AG08395 (cell line): Measurements from ENCODE around the gene SLC22A7.

ENCODE experiments used
- DNase-seq: peaks from one replicate; pipeline ENCODE4 v3.0.0; 2012; ENCODE audit warnings: mixed read lengths, low spot score

The SLC22A7 gene

DNA sequence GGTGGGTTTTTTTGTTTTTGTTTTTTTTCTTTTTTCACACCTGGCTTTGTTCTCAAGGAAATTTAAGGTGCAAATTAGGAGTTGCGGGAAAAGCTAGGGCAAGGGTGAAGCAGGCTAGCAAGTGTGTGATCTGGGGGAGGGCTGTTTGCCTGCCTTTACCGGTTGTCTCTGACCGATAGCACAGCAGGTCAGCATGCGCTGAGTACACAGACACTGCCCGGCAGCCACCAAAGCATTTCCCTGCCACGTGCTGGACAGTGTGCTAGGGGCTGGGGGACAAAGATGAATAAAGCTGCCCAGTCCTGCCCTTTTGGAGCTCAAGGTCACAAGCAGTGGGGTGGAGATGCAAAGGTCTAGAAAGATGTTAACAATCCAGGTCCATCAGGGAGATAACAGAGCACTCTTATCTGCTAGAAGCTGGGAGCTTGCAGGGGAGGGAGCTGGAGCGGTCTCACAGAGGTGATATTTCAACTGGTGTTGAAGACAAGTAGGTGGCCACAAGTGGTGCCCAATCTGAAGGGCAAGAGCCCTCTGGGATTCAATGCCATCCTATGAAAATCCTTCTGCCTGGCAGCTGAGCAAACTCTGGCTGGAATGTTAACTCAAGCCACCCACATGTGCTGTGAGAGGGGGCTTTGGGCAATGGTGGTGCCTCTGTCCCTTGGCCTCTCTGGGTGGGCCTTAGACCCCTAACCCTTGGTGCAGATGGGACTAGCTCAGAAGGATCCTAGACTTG lies 30.3 kb upstream of the SLC22A7 start:
- no peak for DNase-seq

DNA sequence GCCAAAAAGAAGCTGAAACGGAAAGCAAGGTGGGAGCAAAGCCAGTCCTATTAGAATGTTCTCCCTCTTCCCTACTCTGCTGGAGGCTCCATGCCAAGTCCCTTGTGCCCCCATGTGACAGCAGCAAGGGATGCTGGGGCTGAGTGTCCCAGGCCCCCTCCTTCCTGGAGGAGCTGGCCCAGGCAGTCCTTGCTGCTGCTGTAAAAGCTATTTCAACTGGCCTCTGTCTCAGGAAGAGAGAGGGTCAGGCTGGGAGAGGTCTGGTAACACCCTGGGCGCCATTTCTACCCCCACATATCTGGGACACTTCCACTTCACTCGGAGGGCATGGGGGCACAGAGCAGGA lies 29.7 kb upstream of the SLC22A7 start:
- no peak for DNase-seq

DNA sequence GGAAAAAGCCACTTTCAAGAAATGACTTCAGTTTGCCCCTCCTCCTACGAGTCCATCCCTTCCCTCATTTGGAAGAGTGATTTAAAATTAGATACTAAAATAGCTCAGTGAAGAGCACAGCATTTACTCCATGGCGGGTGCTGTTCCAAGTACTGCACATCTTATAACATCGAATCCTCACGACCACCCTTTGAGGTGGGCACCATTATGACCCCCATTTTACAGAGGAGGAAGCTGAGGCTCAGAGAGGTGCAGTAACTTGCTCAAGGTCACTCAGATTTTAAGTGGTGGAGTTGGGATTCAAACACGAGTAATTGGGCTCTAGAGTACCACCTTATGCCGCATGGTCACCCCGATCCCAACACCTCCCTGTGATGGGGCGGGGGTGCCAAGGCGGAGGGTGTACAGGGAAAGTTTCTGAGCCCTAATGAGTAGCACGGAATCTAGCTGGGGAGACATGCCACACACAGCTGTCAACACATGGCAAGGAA lies 29.2 kb upstream of the SLC22A7 start:
- DNase-seq, result no peak

DNA sequence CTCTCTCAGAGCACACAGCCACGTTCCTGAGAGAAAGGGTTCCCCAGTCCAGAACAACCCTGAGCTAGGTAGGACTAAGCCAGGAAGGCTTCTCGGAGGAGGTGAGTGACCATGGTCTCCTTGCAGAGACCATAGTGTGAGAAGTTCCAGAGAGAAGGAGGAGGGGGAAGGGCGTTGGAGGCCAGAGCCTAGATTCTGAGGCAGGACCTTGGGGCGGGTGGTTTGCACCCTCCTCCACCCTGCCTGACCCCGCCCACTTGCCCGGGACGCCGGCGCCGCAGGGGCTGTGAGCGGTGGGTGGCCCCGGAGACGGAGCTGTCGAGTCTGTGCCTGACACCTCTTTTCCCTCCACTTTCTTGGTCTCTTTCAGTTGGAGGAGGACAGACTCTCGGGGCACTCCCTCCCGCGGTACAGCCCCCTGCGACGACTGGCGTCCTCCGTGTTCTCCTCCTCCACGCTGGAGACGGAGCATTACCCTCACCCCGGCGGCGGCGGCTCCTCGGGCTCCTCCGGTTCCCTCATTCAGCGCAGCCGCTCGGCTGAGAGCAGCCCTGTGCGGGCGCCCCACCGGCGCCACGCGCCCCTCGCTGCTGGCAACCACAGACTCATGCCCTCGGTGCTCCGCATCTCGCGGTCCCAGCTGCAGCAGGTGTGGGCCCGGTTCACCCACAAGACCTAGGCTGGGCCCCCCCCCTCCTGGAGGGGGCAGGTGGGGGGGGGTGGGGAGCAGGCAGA lies 28.6 kb upstream of the SLC22A7 start:
- DNase-seq, result no peak

DNA sequence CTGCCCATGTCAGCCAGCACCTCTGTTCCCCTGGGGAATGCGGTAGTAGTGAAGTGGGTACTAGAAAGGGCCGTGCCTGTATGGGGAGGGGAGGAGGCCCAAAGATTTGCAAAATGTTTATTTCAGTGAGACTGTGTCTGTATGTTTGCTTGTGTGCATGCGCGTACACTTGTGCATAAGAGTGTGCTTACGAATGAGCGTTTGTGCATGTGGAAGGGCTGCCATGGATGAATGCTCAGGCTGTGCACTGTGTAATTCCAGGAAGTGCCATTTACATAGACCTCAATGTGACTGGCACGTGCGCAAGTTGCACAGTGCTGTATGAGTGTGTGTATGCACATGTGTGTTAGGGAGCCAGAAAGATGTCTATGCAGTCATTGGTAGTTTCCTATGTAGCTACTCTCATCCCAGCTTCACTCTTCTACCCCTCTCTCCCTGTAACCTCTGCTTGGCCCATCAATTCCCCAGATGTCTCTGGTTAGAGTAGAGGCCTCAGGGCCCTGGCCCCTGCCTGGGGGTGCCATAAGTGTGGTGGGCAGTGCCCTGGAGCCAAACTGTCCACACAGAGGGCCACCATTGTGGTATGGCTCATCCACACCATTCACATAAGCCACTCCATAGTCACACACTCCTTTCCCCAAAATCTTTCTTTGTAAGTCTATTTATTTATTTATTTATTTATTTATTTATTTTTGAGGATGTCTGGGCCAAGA lies 26.8 kb upstream of the SLC22A7 start:
- no peak for DNase-seq

GRCh38 chr6:43271944-43272343 lies 26.1 kb upstream of the SLC22A7 start:
- no peak for DNase-seq

GRCh38 chr6:43273707-43274106 lies 24.4 kb upstream of the SLC22A7 start:
- DNase-seq, result no peak

- DNase-seq, result no peak
These were observed 23.7 kb upstream of the SLC22A7 start for GRCh38 chr6:43274127-43274915.

DNA sequence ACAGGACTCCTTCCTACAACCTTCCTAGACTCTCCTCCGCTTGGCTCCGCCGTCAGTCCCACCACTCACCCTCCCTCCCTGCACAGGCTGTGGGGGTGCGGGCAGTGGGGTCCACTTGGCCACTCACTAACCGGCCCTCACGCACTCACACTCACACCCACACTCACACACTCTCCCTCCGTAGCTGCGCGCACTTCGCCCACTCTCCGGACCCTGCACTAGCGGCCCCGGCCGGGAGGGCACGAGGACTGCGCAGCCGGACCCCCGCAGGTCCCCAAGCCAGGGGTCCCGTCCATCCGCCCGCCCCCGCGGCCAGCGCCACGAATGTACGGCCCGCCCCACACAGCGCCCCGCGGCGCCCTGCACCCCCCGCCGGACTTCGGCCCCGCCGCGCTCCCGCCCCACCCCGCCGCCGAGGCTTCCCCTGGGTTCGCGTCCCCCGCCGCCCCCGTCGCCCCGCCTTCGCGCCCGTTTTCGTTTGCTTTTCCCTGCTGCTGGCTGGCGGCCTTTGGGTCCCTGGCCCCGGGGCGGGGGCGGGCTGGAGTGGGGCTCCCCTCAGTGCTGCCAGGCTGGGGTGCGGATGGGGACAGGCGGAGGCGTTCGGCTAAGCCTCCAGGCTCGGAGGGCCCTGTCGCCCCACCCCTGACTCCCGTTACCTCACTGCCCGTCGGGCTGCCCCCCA lies 23.0 kb upstream of the SLC22A7 start:
- DNase-seq, result peak; percentile 27

DNA sequence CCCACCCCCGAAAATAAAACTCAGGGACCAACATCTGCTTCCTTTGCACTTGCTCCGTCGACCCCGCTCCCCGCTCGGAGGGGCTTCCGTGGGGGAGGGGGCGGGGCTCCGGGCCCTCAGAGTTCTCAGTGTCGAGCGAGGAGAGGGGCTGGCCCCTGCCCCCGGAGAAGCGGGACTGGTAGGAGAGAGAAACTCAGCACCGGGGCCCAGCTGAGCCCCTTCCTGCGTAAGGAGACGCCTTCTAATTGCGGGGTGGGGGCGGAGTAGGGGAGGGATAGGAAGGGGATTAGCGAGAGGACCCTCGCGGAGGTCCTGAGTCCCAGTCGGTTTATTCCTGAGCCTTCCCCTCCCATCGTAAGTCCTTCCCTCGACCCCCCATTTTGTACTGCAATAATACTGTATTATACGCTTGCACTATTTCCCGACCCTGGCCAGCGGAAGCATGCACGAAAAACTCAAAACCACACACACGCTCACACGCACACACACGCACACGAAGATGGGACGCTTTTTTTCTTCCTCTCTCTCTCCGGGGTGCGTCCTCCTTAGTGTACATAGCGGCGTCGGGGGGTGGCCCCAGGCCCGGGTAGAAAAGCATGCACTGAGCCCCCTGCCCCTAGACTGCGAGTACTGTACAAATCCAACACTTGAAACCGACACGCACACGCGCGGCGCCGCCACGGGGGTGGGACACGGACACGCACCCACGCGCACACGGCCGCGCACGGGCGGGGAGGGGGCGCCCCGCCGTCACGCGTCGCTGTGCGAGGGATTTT lies 22.1 kb upstream of the SLC22A7 start:
- no peak for DNase-seq

DNA sequence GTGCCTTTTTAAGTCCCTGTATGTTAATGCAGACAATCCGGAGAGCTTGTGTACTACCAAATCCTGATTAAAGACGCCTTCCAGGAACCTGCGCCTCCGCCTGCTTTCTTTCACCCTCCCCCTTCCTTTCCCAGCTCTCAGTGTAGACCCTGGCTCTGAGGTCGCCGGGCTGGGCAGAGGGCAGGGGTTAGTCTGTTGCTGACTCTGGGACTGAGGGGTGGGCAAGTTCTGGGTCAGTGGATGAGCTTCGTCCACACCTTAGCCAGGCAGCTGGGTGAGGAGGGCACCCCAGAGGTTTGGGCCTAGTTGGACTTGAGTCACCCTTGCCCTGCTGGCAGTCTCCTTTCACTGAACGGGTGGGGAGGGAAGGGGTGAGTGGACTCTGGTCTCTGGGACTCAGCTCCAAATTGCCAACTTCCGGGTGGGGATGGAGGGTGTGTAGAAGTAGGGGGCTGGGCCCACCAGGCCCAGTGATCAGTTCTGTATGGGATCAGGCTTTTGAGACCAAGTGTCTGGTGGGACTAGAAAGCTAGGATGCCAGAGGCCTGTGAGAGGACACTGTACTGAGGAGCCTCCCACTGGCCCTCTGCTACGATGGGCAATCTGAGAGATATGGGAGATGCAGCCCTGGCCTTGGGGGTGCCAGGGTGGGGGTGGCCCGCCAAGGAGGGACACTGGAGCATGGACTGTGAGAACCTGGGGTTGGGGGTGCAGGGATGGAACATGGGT lies 21.3 kb upstream of the SLC22A7 start:
- no peak for DNase-seq

- DNase-seq, result no peak
These were observed 20.8 kb upstream of the SLC22A7 start for GRCh38 chr6:43277306-43277642.

- DNase-seq, result no peak
These were observed 20.2 kb upstream of the SLC22A7 start for GRCh38 chr6:43277643-43278523.

- peak; percentile 50 for DNase-seq
These were observed 19.5 kb upstream of the SLC22A7 start for GRCh38 chr6:43278524-43279078.

GRCh38 chr6:43280234-43280633 lies 17.8 kb upstream of the SLC22A7 start:
- no peak for DNase-seq

DNA sequence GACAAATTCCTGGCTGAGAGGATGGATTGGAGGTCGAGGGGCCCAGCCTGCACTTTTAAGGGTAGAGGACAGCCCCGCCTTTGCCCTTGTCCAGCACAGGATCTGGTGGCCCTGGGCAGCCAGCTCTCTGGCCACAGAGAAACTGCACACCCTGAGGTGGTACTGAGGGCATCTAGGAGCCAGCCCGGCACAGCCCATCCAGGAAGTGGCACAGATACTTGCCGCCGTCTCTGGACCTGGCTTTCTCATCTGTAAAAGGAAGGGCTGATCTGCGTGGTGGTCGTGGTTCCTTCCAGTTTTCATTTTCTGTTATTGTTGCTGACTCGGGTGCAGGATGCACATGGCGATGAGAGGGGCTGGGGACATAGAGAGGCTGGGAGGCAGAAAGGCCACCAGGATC lies 16.0 kb upstream of the SLC22A7 start:
- DNase-seq, result no peak

GRCh38 chr6:43282636-43283513 lies 15.2 kb upstream of the SLC22A7 start:
- DNase-seq, result no peak

- DNase-seq, result no peak
These were observed 14.6 kb upstream of the SLC22A7 start for GRCh38 chr6:43283514-43283901.
